IPS-NIHi7 (cell line): ENCODE data around the gene SLC6A7.

Experiments
- DNase-seq: peaks from one replicate; pipeline ENCODE4 v3.0.0; 2012; ENCODE audit warnings: mixed read lengths; ENCODE audit errors: extremely low spot score

The SLC6A7 gene

GRCh38 chr5:150189728-150190502 is at the start of gene SLC6A7:
Gene SLC6A7 (plus strand): TSS chr5:150190062. CDS start chr5:150190328, 266 bp downstream.
- DNase-seq = peak; percentile 32

GRCh38 chr5:150140830-150141229 is 49.0 kb upstream of the SLC6A7 start:
- no peak for DNase-seq

- DNase-seq = no peak
Observed at GRCh38 chr5:150141544-150142184, 48.2 kb upstream of the SLC6A7 start.

- no peak for DNase-seq
Observed at GRCh38 chr5:150142185-150142958, 47.5 kb upstream of the SLC6A7 start.

- no peak for DNase-seq
Observed at GRCh38 chr5:150142959-150143349, 46.9 kb upstream of the SLC6A7 start.

- DNase-seq = no peak
Observed at GRCh38 chr5:150143350-150144245, 46.3 kb upstream of the SLC6A7 start.

GRCh38 chr5:150144246-150144801 is 45.5 kb upstream of the SLC6A7 start:
- DNase-seq = peak; percentile 45

GRCh38 chr5:150144879-150145278 is 45.0 kb upstream of the SLC6A7 start:
- no peak for DNase-seq

- no peak for DNase-seq
Observed at GRCh38 chr5:150146235-150146634, 43.6 kb upstream of the SLC6A7 start.

GRCh38 chr5:150146862-150147601 is 42.8 kb upstream of the SLC6A7 start:
- no peak for DNase-seq

- no peak for DNase-seq
Observed at GRCh38 chr5:150147670-150148069, 42.2 kb upstream of the SLC6A7 start.

GRCh38 chr5:150148117-150148927 is 41.5 kb upstream of the SLC6A7 start:
- DNase-seq = no peak

GRCh38 chr5:150149618-150150017 is 40.2 kb upstream of the SLC6A7 start:
- DNase-seq = no peak

GRCh38 chr5:150152636-150153462 is 37.0 kb upstream of the SLC6A7 start:
- no peak for DNase-seq

- no peak for DNase-seq
Observed at GRCh38 chr5:150153483-150153882, 36.4 kb upstream of the SLC6A7 start.

- DNase-seq = no peak
Observed at GRCh38 chr5:150153957-150154617, 35.8 kb upstream of the SLC6A7 start.

- DNase-seq = no peak
Observed at GRCh38 chr5:150154618-150155128, 35.2 kb upstream of the SLC6A7 start.
